22Rv1 (cell line): ENCODE results near the gene SSR4.

Experiments used
- H3K27ac ChIP-seq: fragments of 450-650 bp; 2 replicates; pipeline ENCODE4 v1.5.1; 2017
- CTCF ChIP-seq: fragments of 450-650 bp; IDR thresholded peaks from 2 replicates; pipeline ENCODE4 v1.5.1; 2017; ENCODE audit warnings: mild to moderate bottlenecking
- ZFX ChIP-seq: fragments of 450-650 bp; IDR thresholded peaks from 2 replicates; pipeline ENCODE4 v1.6.1; 2017; ENCODE audit warnings: antibody characterized with exemption, borderline replicate concordance

The SSR4 gene

GRCh38 chrX:153802513-153803045, 8.1 kb downstream of the SSR4 start:
- TF ChIP-seq ZFX (no peak), CTCF (no peak)
- no peak overlapping the region for H3K27ac ChIP-seq

- H3K27ac ChIP-seq: no peak overlapping the region
- no peak for TF ChIP-seq CTCF
- TF ChIP-seq ZFX: no peak
These were observed 9.0 kb downstream of the SSR4 start for GRCh38 chrX:153803211-153804099.

GRCh38 chrX:153804100-153804595, 9.7 kb downstream of the SSR4 start:
- no peak overlapping the region for H3K27ac ChIP-seq
- TF ChIP-seq CTCF (no peak), ZFX (no peak)

- TF ChIP-seq CTCF: no peak
- TF ChIP-seq ZFX: no peak
- H3K27ac ChIP-seq: no peak overlapping the region
These were observed 10.2 kb downstream of the SSR4 start for GRCh38 chrX:153804621-153805020.

GRCh38 chrX:153805436-153805835, 11.0 kb downstream of the SSR4 start:
- no peak overlapping the region for H3K27ac ChIP-seq

GRCh38 chrX:153806999-153807575, 12.6 kb downstream of the SSR4 start:
- TF ChIP-seq ZFX (no peak), CTCF (no peak)
- no peak overlapping the region for H3K27ac ChIP-seq

More at GRCh38 chrX:153805436-153805835, 11.0 kb downstream of the SSR4 start:
- TF ChIP-seq CTCF (no peak), ZFX (no peak)
